ENCODE measurements around the gene YEATS2. TPM values are rescaled to one million over a fixed set of nuclear protein-coding genes. Genes with fewer than 3 reads are reported as not detected.

The YEATS2 gene
- total RNA-seq, 1 experiment from 2014 or later = 33.8 TPM

GRCh38 chr3:183818041-183818620 is 120.5 kb downstream of the YEATS2 start:
- intact Hi-C loops (cut with micrococcal nuclease; ENCODE audit: unreplicated experiment) (no loop called here), in situ Hi-C loops (cut with HindIII; ENCODE audit: low pct_unique_long_range_greater_than_20kb, low sequenced_read_pairs) (no loop called here)
- ChIA-PET POLR2A (no interaction called here), CTCF (interaction anchor here (0.5 kb wide), 1 partner anchor 314 kb away, joined by 3 read pairs; no protein-coding TSS in a partner anchor)
- BruUV-seq (replicated peaks) = no TSS peak
- no peak for DNase-seq (ENCODE audit: low read depth, low spot score)
- no peak overlapping the region for H3K27ac ChIP-seq (ENCODE audit: low read length)
- ATAC-seq = no peak
- no peaks in the 10 kb centered on the region for H3K36me3 ChIP-seq (ENCODE audit: control insufficient read depth, insufficient read depth, low read length)
- no peaks in the 10 kb centered on the region for H3K27me3 ChIP-seq (ENCODE audit: control insufficient read depth, insufficient read depth, low read length)
- no peak for TF ChIP-seq REST (IDR thresholded peaks at IDR 0.05; ENCODE audit: insufficient read depth in 1 of 2, low read depth in 2 of 2, low read length in 1 of 2)
- no peak for TF ChIP-seq SIN3A (IDR thresholded peaks at IDR 0.05; ENCODE audit: borderline replicate concordance, insufficient read depth, low read depth, low read length)
- no peak for TF ChIP-seq POLR2AphosphoS5 (IDR thresholded peaks at IDR 0.05; ENCODE audit: low read depth, low read length)
- TF ChIP-seq TCF7L2 (IDR thresholded peaks at IDR 0.05; ENCODE audit: low read depth, low read length) = no peak
- TF ChIP-seq CTCF (IDR thresholded peaks at IDR 0.05) = no peak
- no peaks in the 10 kb centered on the region for H3K9me3 ChIP-seq (ENCODE audit: control insufficient read depth, insufficient read depth, low read depth, low read length)
- no peak overlapping the region for H3K4me3 ChIP-seq (ENCODE audit: low read depth in 2 of 2, low read length in 2 of 2)
- no peaks in the 10 kb centered on the region for H3K4me1 ChIP-seq (ENCODE audit: control insufficient read depth, insufficient read depth, low read length)

- no peaks in the 10 kb centered on the region for H3K36me3 ChIP-seq (ENCODE audit: control insufficient read depth, insufficient read depth, low read length)
- H3K4me1 ChIP-seq (ENCODE audit: control insufficient read depth, insufficient read depth, low read length) = peaks cover 2% of the 10 kb centered on the region; the same call in 1 of the 2 replicates
- no peaks in the 10 kb centered on the region for H3K9me3 ChIP-seq (ENCODE audit: control insufficient read depth, insufficient read depth, low read depth, low read length)
- CTCF ChIA-PET = interaction anchor here (0.5 kb wide), 1 partner anchor 315 kb away, joined by 3 read pairs; no protein-coding TSS in a partner anchor
- in situ Hi-C loops (cut with HindIII; ENCODE audit: low pct_unique_long_range_greater_than_20kb, low sequenced_read_pairs) = no loop called here
- no peak overlapping the region for H3K27ac ChIP-seq (ENCODE audit: low read length)
- POLR2A ChIA-PET = no interaction called here
- no TSS peak for BruUV-seq (replicated peaks)
- DNase-seq (ENCODE audit: low read depth, low spot score) (no peak), ATAC-seq (peak; percentile 19; the same call in 1 of the 2 replicates)
- TF ChIP-seq REST (IDR thresholded peaks at IDR 0.05; ENCODE audit: insufficient read depth in 1 of 2, low read depth in 2 of 2, low read length in 1 of 2) (no peak), CTCF (IDR thresholded peaks at IDR 0.05) (no peak), POLR2AphosphoS5 (IDR thresholded peaks at IDR 0.05; ENCODE audit: low read depth, low read length) (no peak), TCF7L2 (IDR thresholded peaks at IDR 0.05; ENCODE audit: low read depth, low read length) (no peak), SIN3A (IDR thresholded peaks at IDR 0.05; ENCODE audit: borderline replicate concordance, insufficient read depth, low read depth, low read length) (no peak)
- H3K4me3 ChIP-seq (ENCODE audit: low read depth in 2 of 2, low read length in 2 of 2) = no peak overlapping the region
- intact Hi-C loops (cut with micrococcal nuclease; ENCODE audit: unreplicated experiment) = no loop called here
- H3K27me3 ChIP-seq (ENCODE audit: control insufficient read depth, insufficient read depth, low read length) = no peaks in the 10 kb centered on the region
These were observed 121.4 kb downstream of the YEATS2 start for GRCh38 chr3:183818706-183819624.

Measured in Panc1 (cell line).